GM21423 (cell line): ENCODE measurements around the gene FRRS1.

ENCODE experiments used
- ATAC-seq: cut with Tn5 transposase; IDR thresholded peaks from one replicate; pipeline ENCODE4 v1.9.1; 2021; ENCODE audit warnings: mild to moderate bottlenecking, moderate library complexity; ENCODE audit not compliant: unreplicated experiment

FRRS1 gene

GRCh38 chr1:99737016-99737415 is 29.4 kb downstream of the FRRS1 start:
- no peak for ATAC-seq

- ATAC-seq: no peak
Measured at GRCh38 chr1:99735852-99736251, 30.6 kb downstream of the FRRS1 start.

GRCh38 chr1:99731384-99731783 is 35.1 kb downstream of the FRRS1 start:
- no peak for ATAC-seq

- peak; percentile 60 for ATAC-seq
Measured at GRCh38 chr1:99728494-99729235, 37.8 kb downstream of the FRRS1 start.

- ATAC-seq: no peak
Measured at GRCh38 chr1:99727575-99728185, 38.8 kb downstream of the FRRS1 start.

- no peak for ATAC-seq
Measured at GRCh38 chr1:99726818-99727217, 39.6 kb downstream of the FRRS1 start.

GRCh38 chr1:99726407-99726806 is 40.0 kb downstream of the FRRS1 start:
- no peak for ATAC-seq

GRCh38 chr1:99725996-99726395 is 40.4 kb downstream of the FRRS1 start:
- ATAC-seq: no peak

GRCh38 chr1:99723251-99723650 is 43.2 kb downstream of the FRRS1 start:
- no peak for ATAC-seq

GRCh38 chr1:99717005-99717404 is 49.4 kb downstream of the FRRS1 start:
- ATAC-seq: no peak

GRCh38 chr1:99713006-99713405 is 53.4 kb downstream of the FRRS1 start:
- ATAC-seq: no peak

- ATAC-seq: no peak
Measured at GRCh38 chr1:99710994-99711393, 55.4 kb downstream of the FRRS1 start.

- ATAC-seq: peak; percentile 76
Measured at GRCh38 chr1:99707535-99708142, 58.8 kb downstream of the FRRS1 start.

GRCh38 chr1:99705385-99705784 is 61.0 kb downstream of the FRRS1 start:
- ATAC-seq: no peak

- ATAC-seq: no peak
Measured at GRCh38 chr1:99704356-99704816, 62.0 kb downstream of the FRRS1 start.

GRCh38 chr1:99702221-99702620 is 64.2 kb downstream of the FRRS1 start:
- no peak for ATAC-seq

- ATAC-seq: no peak
Measured at GRCh38 chr1:99700020-99700419, 66.4 kb downstream of the FRRS1 start.

GRCh38 chr1:99697580-99697979 is 68.9 kb downstream of the FRRS1 start:
- ATAC-seq: no peak

- ATAC-seq: no peak
Measured at GRCh38 chr1:99696616-99697015, 69.8 kb downstream of the FRRS1 start.

- ATAC-seq: no peak
Measured at GRCh38 chr1:99691175-99691574, 75.3 kb downstream of the FRRS1 start.

GRCh38 chr1:99685516-99686180 is 80.8 kb downstream of the FRRS1 start:
- ATAC-seq: peak; percentile 87
